HG03439 (cell line): ENCODE measurements around the gene GTF2H4.
"Not testable (repeated sequence)": the region's sequence is repeated elsewhere in the genome, so short reads cannot be mapped to it uniquely, and the experiment has no call there.

ENCODE experiments used
- ATAC-seq: cut with Tn5 transposase; IDR thresholded peaks from one replicate; pipeline ENCODE4 v1.9.1; 2021; ENCODE audit warnings: mild to moderate bottlenecking, moderate library complexity; ENCODE audit not compliant: unreplicated experiment

GTF2H4 gene

GRCh38 chr6:30917487-30917886 is 9.5 kb downstream of the GTF2H4 start:
- no peak for ATAC-seq

GRCh38 chr6:30918670-30919069 is 10.7 kb downstream of the GTF2H4 start:
- ATAC-seq = no peak

GRCh38 chr6:30922447-30922852 is 14.4 kb downstream of the GTF2H4 start:
- ATAC-seq = no peak

GRCh38 chr6:30924040-30924627 is 16.1 kb downstream of the GTF2H4 start:
- not testable (repeated sequence) for ATAC-seq

- ATAC-seq = no peak
Observed at GRCh38 chr6:30926644-30927043, 18.6 kb downstream of the GTF2H4 start.

GRCh38 chr6:30927080-30927479 is 19.1 kb downstream of the GTF2H4 start:
- not testable (repeated sequence) for ATAC-seq

GRCh38 chr6:30928677-30929076 is 20.7 kb downstream of the GTF2H4 start:
- no peak for ATAC-seq

GRCh38 chr6:30930506-30930905 is 22.5 kb downstream of the GTF2H4 start:
- ATAC-seq = no peak

- ATAC-seq = no peak
Observed at GRCh38 chr6:30931272-30931671, 23.3 kb downstream of the GTF2H4 start.

- ATAC-seq = no peak
Observed at GRCh38 chr6:30931969-30932645, 24.1 kb downstream of the GTF2H4 start, which contains the start of gene SFTA2. SFTA2 (minus strand) TSS chr6:30932170; CDS start chr6:30932096, 74 bp downstream.

- ATAC-seq = no peak
Observed at GRCh38 chr6:30932665-30933365, 24.8 kb downstream of the GTF2H4 start.

- ATAC-seq = no peak
Observed at GRCh38 chr6:30935018-30935417, 27.0 kb downstream of the GTF2H4 start.

GRCh38 chr6:30937265-30937664 is 29.3 kb downstream of the GTF2H4 start:
- ATAC-seq = no peak

- ATAC-seq = no peak
Observed at GRCh38 chr6:30938730-30939129, 30.7 kb downstream of the GTF2H4 start.

- no peak for ATAC-seq
Observed at GRCh38 chr6:30939473-30939872, 31.5 kb downstream of the GTF2H4 start.

GRCh38 chr6:30940361-30940986 is 32.5 kb downstream of the GTF2H4 start, which contains the start of gene MUCL3:
MUCL3 (plus strand) TSS chr6:30940973; CDS start chr6:30941000, 27 bp downstream.
- ATAC-seq = no peak

- no peak for ATAC-seq
Observed at GRCh38 chr6:30942338-30943060, 34.5 kb downstream of the GTF2H4 start.

GRCh38 chr6:30944051-30944450 is 36.0 kb downstream of the GTF2H4 start:
- no peak for ATAC-seq

- ATAC-seq = no peak
Observed at GRCh38 chr6:30945281-30945680, 37.3 kb downstream of the GTF2H4 start.

GRCh38 chr6:30947231-30947630 is 39.2 kb downstream of the GTF2H4 start:
- no peak for ATAC-seq

GRCh38 chr6:30948811-30949210 is 40.8 kb downstream of the GTF2H4 start:
- no peak for ATAC-seq
